IMR-90 (cell line): Measurements from ENCODE around the gene DUT. TPM values are rescaled to one million over a fixed set of nuclear protein-coding genes. Genes with fewer than 3 reads are reported as not detected.
A peak's percentile ranks its signal among the peaks of the same experiment; 100 is the strongest.

Source experiments
- ATAC-seq: fragments of 200-7000 bp; cut with Tn5 transposase; 2 replicates; pipeline ENCODE4 v1.9.1; 2020; ENCODE audit warnings: low read depth, mild to moderate bottlenecking, moderate library complexity
- BruUV-seq: library from RNA; stranded (reverse); fragments of 400-500 nt; replicated peaks from 2 replicates; lab custom pipeline; 2021; lab: Mats Ljungman, UMichigan
- CTCF ChIA-PET: fragments of 300-600 bp; formaldehyde crosslinking; extraction: SDS; loops from one replicate; lab custom pipeline; 2021; ENCODE audit warnings: antibody characterized with exemption; lab: Yijun Ruan, JAX
- POLR2A ChIA-PET: fragments of 300-600 bp; sonication (Branson Sonifier 250); formaldehyde crosslinking; loops from one replicate; lab custom pipeline; 2022; ENCODE audit warnings: antibody characterized with exemption; ENCODE audit not compliant: unreplicated experiment; lab: Charles Lee
- DNase-seq: peaks from one replicate; pipeline ENCODE4 v3.0.0; 2013
- H2AFZ ChIP-seq: replicated peaks from 2 replicates; pipeline ENCODE3; 2013; ENCODE audit warnings: low read length, mild to moderate bottlenecking; ENCODE audit not compliant: poor library complexity
- H2AK5ac ChIP-seq: 2 replicates; pipeline ENCODE4 v1.6.1; 2013; ENCODE audit warnings: low read depth, low read length, inconsistent platforms
- H2AK9ac ChIP-seq: replicated peaks from 2 replicates; pipeline ENCODE3; 2013; ENCODE audit warnings: mild to moderate bottlenecking, low read depth, low read length, moderate library complexity; ENCODE audit not compliant: poor library complexity
- H2BK120ac ChIP-seq: 2 replicates; pipeline ENCODE4 v1.6.1; 2013; ENCODE audit warnings: low read depth, low read length, inconsistent platforms
- H2BK15ac ChIP-seq: 3 replicates; pipeline ENCODE4 v1.6.1; 2013; ENCODE audit warnings: low read depth, low read length, inconsistent platforms
- H2BK20ac ChIP-seq: 2 replicates; pipeline ENCODE4 v1.6.1; 2013; ENCODE audit warnings: low read depth, mild to moderate bottlenecking, inconsistent platforms, low read length, moderate library complexity
- H2BK5ac ChIP-seq: 2 replicates; pipeline ENCODE4 v1.6.1; 2013; ENCODE audit warnings: mild to moderate bottlenecking, low read depth, low read length, inconsistent platforms; ENCODE audit not compliant: poor library complexity, severe bottlenecking
- H3K14ac ChIP-seq: replicated peaks from 2 replicates; pipeline ENCODE4 v1.6.1; 2013; ENCODE audit warnings: low read depth, low read length, inconsistent platforms
- H3K18ac ChIP-seq: 2 replicates; pipeline ENCODE4 v1.6.1; 2013; ENCODE audit warnings: low read depth, low read length, control low read depth
- H3K23ac ChIP-seq: 2 replicates; pipeline ENCODE4 v1.6.1; 2013; ENCODE audit warnings: low read depth, low read length, inconsistent platforms
- H3K27ac ChIP-seq: 2 replicates; pipeline ENCODE4 v1.5.1; 2013; ENCODE audit warnings: mild to moderate bottlenecking, control low read depth, low read length; ENCODE audit not compliant: insufficient read depth
- H3K27me3 ChIP-seq: 2 replicates; pipeline ENCODE4 v1.6.1; 2013; ENCODE audit warnings: low read length; ENCODE audit not compliant: control insufficient read depth, insufficient read depth
- H3K36me3 ChIP-seq: 2 replicates; pipeline ENCODE4 v1.6.1; 2013; ENCODE audit warnings: low read length, mixed read lengths; ENCODE audit not compliant: control insufficient read depth, insufficient read depth
- H3K4ac ChIP-seq: 2 replicates; pipeline ENCODE4 v1.6.1; 2013; ENCODE audit warnings: low read depth, low read length, inconsistent platforms
- H3K4me1 ChIP-seq: 2 replicates; pipeline ENCODE4 v1.6.1; 2013; ENCODE audit warnings: low read length, mixed read lengths; ENCODE audit not compliant: control insufficient read depth, insufficient read depth
- H3K4me2 ChIP-seq: 2 replicates; pipeline ENCODE4 v1.6.1; 2013; ENCODE audit warnings: low read depth, mild to moderate bottlenecking, control low read depth, low read length, moderate library complexity
- H3K4me3 ChIP-seq: 2 replicates; pipeline ENCODE4 v1.5.1; 2013; ENCODE audit warnings: low read depth, mild to moderate bottlenecking, control low read depth, low read length, moderate library complexity; ENCODE audit not compliant: insufficient read depth
- H3K56ac ChIP-seq: 2 replicates; pipeline ENCODE4 v1.6.1; 2013; ENCODE audit warnings: low read length, inconsistent platforms; ENCODE audit not compliant: insufficient read depth; ENCODE audit errors: extremely low read depth
- H3K79me1 ChIP-seq, 2 experiments: 2 replicates each; pipeline ENCODE4 v1.6.1; 2013; ENCODE audit warnings: low read length in 2 of 2, inconsistent platforms in 1 of 2, low read depth in 1 of 2
- H3K9ac ChIP-seq: 2 replicates; pipeline ENCODE4 v1.6.1; 2013; ENCODE audit warnings: low read depth, low read length, control low read depth
- H3K9me1 ChIP-seq: 2 replicates; pipeline ENCODE4 v1.6.1; 2013; ENCODE audit warnings: low read length, inconsistent platforms; ENCODE audit not compliant: insufficient read depth
- H3K9me3 ChIP-seq: 2 replicates; pipeline ENCODE4 v1.6.1; 2013; ENCODE audit warnings: low read length; ENCODE audit not compliant: control insufficient read depth, insufficient read depth
- H4K20me1 ChIP-seq: 2 replicates; pipeline ENCODE4 v1.6.1; 2013; ENCODE audit warnings: low read length, inconsistent platforms; ENCODE audit not compliant: insufficient read depth
- H4K5ac ChIP-seq: 2 replicates; pipeline ENCODE4 v1.6.1; 2013; ENCODE audit warnings: mild to moderate bottlenecking, low read depth, low read length, control low read depth
- H4K8ac ChIP-seq, 2 experiments: 2 replicates each; pipeline ENCODE4 v1.6.1; 2013; ENCODE audit warnings: low read depth in 2 of 2, low read length in 2 of 2, control low read depth in 1 of 2, inconsistent platforms in 1 of 2
- H4K91ac ChIP-seq: 2 replicates; pipeline ENCODE4 v1.6.1; 2013; ENCODE audit warnings: low read depth, low read length, inconsistent platforms; ENCODE audit not compliant: insufficient read depth
- ELK1 ChIP-seq: fragments of 150-350 bp; IDR thresholded peaks from 2 replicates; pipeline ENCODE4 v1.6.1; 2016; ENCODE audit warnings: low read depth, mild to moderate bottlenecking, low read length, moderate library complexity, borderline replicate concordance
- FOS ChIP-seq: fragments of 150-350 bp; IDR thresholded peaks from 2 replicates; pipeline ENCODE4 v1.6.1; 2016; ENCODE audit warnings: low read depth, low read length
- MAFK ChIP-seq: IDR thresholded peaks from 2 replicates; pipeline ENCODE4 v1.6.1; 2012; ENCODE audit warnings: low read depth, low read length, improper control_type of control experiment
- MAZ ChIP-seq: IDR thresholded peaks from 2 replicates; pipeline ENCODE4 v1.6.1; 2012; ENCODE audit warnings: low read depth, mild to moderate bottlenecking, low read length, improper control_type of control experiment, moderate library complexity, borderline replicate concordance
- MXI1 ChIP-seq: IDR thresholded peaks from 2 replicates; pipeline ENCODE4 v1.6.1; 2012; ENCODE audit warnings: low read depth, mild to moderate bottlenecking, low read length, moderate library complexity, borderline replicate concordance
- NFE2L2 ChIP-seq: fragments of 150-350 bp; IDR thresholded peaks from 2 replicates; pipeline ENCODE4 v1.6.1; 2016; ENCODE audit warnings: low read depth, mild to moderate bottlenecking, low read length
- RAD21 ChIP-seq: IDR thresholded peaks from 2 replicates; pipeline ENCODE4 v1.6.1; 2012; ENCODE audit warnings: low read length, improper control_type of control experiment
- RFX5 ChIP-seq: IDR thresholded peaks from 2 replicates; pipeline ENCODE4 v1.8.0; 2012; ENCODE audit warnings: low read depth, mild to moderate bottlenecking, low read length, moderate library complexity
- SMC3 ChIP-seq: fragments of 150-350 bp; IDR thresholded peaks from 2 replicates; pipeline ENCODE4 v1.6.1; 2016; ENCODE audit warnings: low read depth, mild to moderate bottlenecking, antibody characterized with exemption, low read length, moderate library complexity
- USF2 ChIP-seq: fragments of 150-350 bp; IDR thresholded peaks from 2 replicates; pipeline ENCODE4 v1.6.1; 2017; ENCODE audit warnings: mild to moderate bottlenecking, antibody characterized with exemption, low read length, low read depth
- WGBS, 2 experiments: methylation state at CpG; one replicate each; pipeline versions ENCODE4 v1.1.5 to v1.1.7; 2013; ENCODE audit warnings: missing lambda C conversion rate in 2 of 2; ENCODE audit not compliant: insufficient read length in 1 of 2; ENCODE audit errors: extremely low coverage in 2 of 2; 5-methylcytosine and 5-hydroxymethylcytosine counted together
- dilution Hi-C: fragments of 300-500 bp; cut with HindIII; formaldehyde crosslinking; loops from one replicate; pipeline ENCODE4 v1.14.3; 2018; ENCODE audit warnings: low sequenced_read_pairs; ENCODE audit not compliant: unreplicated experiment
- in situ Hi-C: fragments of 300-500 bp; cut with MboI; formaldehyde crosslinking; loops from 3 replicates; pipeline ENCODE4 v1.14.3; 2019; ENCODE audit warnings: low sequenced_read_pairs, inconsistent platforms, mixed read lengths
- intact Hi-C: fragments of 100-400 bp; cut with micrococcal nuclease; formaldehyde crosslinking; loops from 2 replicates; pipeline ENCODE4 v1.10.0; 2022
- polyA plus RNA-seq, 3 experiments: library from polyadenylated mRNA; depleted of rRNA; stranded (reverse); fragments of >200 nt; gene quantifications; 2 replicates each; pipeline ENCODE4 v1.2.3, GENCODE V29; 2012; ENCODE audit warnings: low replicate concordance in 1 of 3
- total RNA-seq: library from RNA; depleted of rRNA; stranded (reverse); fragments of >200 nt; gene quantifications from 2 replicates; pipeline ENCODE4 v1.2.3, GENCODE V29; 2012

Gene DUT
- total and polyA plus RNA-seq, 2 of the 4 experiments (the other 2 are of a cell fraction), result 18.8 to 36.4 TPM

GRCh38 chr15:48318131-48318530 lies 13.1 kb upstream of the DUT start:
- CTCF ChIA-PET, result no interaction called here

More at GRCh38 chr15:48318131-48318530, 13.1 kb upstream of the DUT start:
- WGBS, 2 experiments, result no CpG with 5 or more reads among the region's 6 CpGs
- Histone ChIP-seq H3K79me1 (no peaks in the 10 kb centered on the region), H3K27me3 (peaks cover 8% of the 10 kb centered on the region), H3K36me3 (no peaks in the 10 kb centered on the region), H2AK5ac (no peak overlapping the region), H4K5ac (no peak overlapping the region), H4K20me1 (no peaks in the 10 kb centered on the region), H4K8ac (no peak overlapping the region), H3K4me1 (no peaks in the 10 kb centered on the region), H2BK20ac (no peak overlapping the region), H2AFZ (peak overlapping the region; percentile 47), H3K9me1 (no peaks in the 10 kb centered on the region), H3K56ac (no peak overlapping the region), H2BK15ac (no peak overlapping the region), H3K14ac (no peak overlapping the region), H3K9me3 (no peaks in the 10 kb centered on the region), H3K23ac (peak overlapping the region; percentile 31; the same call in 1 of the 2 replicates), H3K18ac (no peak overlapping the region), H3K27ac (no peak overlapping the region), H3K4me2 (no peak overlapping the region), H2BK120ac (no peak overlapping the region), H2AK9ac (no peak overlapping the region), H4K91ac (no peak overlapping the region), H2BK5ac (no peak overlapping the region), H3K4me3 (no peak overlapping the region), H3K4ac (no peak overlapping the region), H3K9ac (no peak overlapping the region)
- ATAC-seq (no peak), DNase-seq (no peak)
- dilution Hi-C loops (no loop called here), intact Hi-C loops (no loop called here), in situ Hi-C loops (no loop called here)
- no peak for TF ChIP-seq RAD21
- no peak for TF ChIP-seq USF2
- no peak for TF ChIP-seq MAFK
- TF ChIP-seq FOS, result no peak
- TF ChIP-seq MXI1, result no peak
- TF ChIP-seq RFX5, result no peak
- TF ChIP-seq MAZ, result no peak
- no peak for TF ChIP-seq NFE2L2
- TF ChIP-seq ELK1, result no peak
- TF ChIP-seq SMC3, result no peak
- POLR2A ChIA-PET, result no interaction called here
- BruUV-seq, result no TSS peak
